AG04450 (cell line): ENCODE results near the gene TMEFF1. TPM values are rescaled to one million over a fixed set of nuclear protein-coding genes. Genes with fewer than 3 reads are reported as not detected.

Experiments
- CTCF ChIA-PET: fragments of 300-600, 350-600 bp; formaldehyde crosslinking; extraction: SDS; loops from one replicate; lab custom pipeline; 2022; ENCODE audit warnings: antibody characterized with exemption, inconsistent platforms; lab: Charles Lee
- POLR2A ChIA-PET: fragments of 350-600 bp; formaldehyde crosslinking; extraction: SDS; loops from one replicate; lab custom pipeline; 2021; ENCODE audit warnings: antibody characterized with exemption, inconsistent platforms; lab: Yijun Ruan, JAX
- DNase-seq: peaks from one replicate; pipeline ENCODE4 v3.0.0-alpha.2; 2011; ENCODE audit warnings: low read depth, low spot score
- H3K27ac ChIP-seq: one replicate; pipeline ENCODE4 v1.5.1; 2012; ENCODE audit warnings: low read depth, low read length, control low read depth
- H3K27me3 ChIP-seq: one replicate; pipeline ENCODE4 v1.6.0; 2012; ENCODE audit warnings: low read length; ENCODE audit not compliant: control insufficient read depth, insufficient read depth
- H3K4me3 ChIP-seq: 2 replicates; pipeline ENCODE4 v1.5.1; 2011; ENCODE audit warnings: mild to moderate bottlenecking, low read depth, low read length, control low read depth
- H3K9me3 ChIP-seq: 2 replicates; pipeline ENCODE4 v1.5.1; 2012; ENCODE audit warnings: low read length; ENCODE audit not compliant: control insufficient read depth, insufficient read depth
- polyA plus RNA-seq: library from polyadenylated mRNA; depleted of rRNA; stranded (reverse); fragments of >200 nt; gene quantifications from 2 replicates; pipeline ENCODE4 v1.2.3, GENCODE V29; 2011
- TF ChIP-seq, protein P1 (sequence below): IDR thresholded peaks from 2 replicates; pipeline ENCODE4 v1.5.1; 2011; ENCODE audit warnings: low read depth, low read length, control low read depth, inconsistent platforms

Gene TMEFF1
- polyA plus RNA-seq, 1 experiment: 0.45 TPM

DNA sequence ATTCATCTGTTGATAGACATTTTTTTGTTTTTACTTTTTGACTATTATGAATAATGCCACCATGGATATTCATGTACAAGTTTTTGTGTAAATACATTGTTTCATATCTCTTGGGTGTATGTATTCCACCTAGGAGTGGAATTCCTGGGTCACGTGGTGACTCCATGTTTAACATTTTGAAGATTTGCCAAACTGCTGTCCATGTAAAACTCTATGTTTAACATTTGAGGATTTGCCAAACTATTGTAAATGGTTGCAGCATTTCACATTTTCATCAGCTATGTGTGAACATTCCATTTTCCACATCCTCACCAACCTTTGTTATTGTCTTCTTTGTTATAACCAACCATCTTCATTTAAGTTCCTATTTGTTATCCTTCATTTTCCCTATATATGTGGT, 12.2 kb downstream of the TMEFF1 start:
- DNase-seq: no peak
- ChIA-PET POLR2A (no interaction called here), CTCF (interaction anchor here (0.6 to 1.2 kb wide), 2 partner anchors 21 to 1082 kb away, joined by 4 to 5 read pairs; no protein-coding TSS in a partner anchor)
- H3K4me3 ChIP-seq: no peak overlapping the region
- H3K27me3 ChIP-seq: no peaks in the 10 kb centered on the region
- TF ChIP-seq, protein P1, sequence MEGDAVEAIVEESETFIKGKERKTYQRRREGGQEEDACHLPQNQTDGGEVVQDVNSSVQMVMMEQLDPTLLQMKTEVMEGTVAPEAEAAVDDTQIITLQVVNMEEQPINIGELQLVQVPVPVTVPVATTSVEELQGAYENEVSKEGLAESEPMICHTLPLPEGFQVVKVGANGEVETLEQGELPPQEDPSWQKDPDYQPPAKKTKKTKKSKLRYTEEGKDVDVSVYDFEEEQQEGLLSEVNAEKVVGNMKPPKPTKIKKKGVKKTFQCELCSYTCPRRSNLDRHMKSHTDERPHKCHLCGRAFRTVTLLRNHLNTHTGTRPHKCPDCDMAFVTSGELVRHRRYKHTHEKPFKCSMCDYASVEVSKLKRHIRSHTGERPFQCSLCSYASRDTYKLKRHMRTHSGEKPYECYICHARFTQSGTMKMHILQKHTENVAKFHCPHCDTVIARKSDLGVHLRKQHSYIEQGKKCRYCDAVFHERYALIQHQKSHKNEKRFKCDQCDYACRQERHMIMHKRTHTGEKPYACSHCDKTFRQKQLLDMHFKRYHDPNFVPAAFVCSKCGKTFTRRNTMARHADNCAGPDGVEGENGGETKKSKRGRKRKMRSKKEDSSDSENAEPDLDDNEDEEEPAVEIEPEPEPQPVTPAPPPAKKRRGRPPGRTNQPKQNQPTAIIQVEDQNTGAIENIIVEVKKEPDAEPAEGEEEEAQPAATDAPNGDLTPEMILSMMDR: no peak
- no peak overlapping the region for H3K27ac ChIP-seq
- no peaks in the 10 kb centered on the region for H3K9me3 ChIP-seq

DNA sequence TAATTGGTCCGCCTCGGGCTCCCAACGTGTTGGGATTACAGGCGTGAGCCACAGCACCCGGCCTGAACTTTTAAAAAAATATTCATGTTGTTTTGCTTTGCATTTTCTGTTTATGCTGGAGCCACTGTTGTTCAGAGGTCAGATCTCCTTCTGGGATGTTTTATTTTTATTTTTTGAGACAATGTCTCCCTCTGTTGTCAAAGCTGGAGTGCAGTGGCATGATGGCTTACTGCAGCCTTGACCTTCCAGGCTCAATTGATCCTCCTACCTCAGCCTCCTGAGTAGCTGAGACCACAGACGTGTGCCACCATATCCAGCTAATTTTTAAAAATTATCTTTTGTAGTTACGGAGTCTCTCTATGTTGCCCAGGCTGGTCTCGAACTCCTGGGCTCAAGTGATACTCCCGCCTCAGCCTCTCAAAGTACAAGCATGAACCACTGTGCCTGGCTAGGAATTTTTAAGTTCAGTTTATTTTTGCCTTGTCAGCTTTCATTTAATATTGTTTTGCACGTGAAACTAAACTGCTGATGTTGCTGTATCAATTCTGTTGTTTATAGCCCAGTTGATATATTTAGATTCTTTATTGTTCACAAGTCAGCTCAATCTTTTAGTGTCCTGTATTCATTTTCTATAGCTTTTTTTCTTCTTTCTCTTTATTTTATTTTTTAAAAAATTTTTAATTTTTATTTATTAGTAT, 13.7 kb downstream of the TMEFF1 start:
- no peak overlapping the region for H3K4me3 ChIP-seq
- H3K9me3 ChIP-seq: no peaks in the 10 kb centered on the region
- ChIA-PET CTCF (interaction anchor here (1.1 to 1.3 kb wide), 2 partner anchors 11 to 19 kb away, joined by 3 to 5 read pairs; no protein-coding TSS in a partner anchor), POLR2A (no interaction called here)
- no peak overlapping the region for H3K27ac ChIP-seq
- H3K27me3 ChIP-seq: no peaks in the 10 kb centered on the region
- TF ChIP-seq, protein P1: no peak
- DNase-seq: no peak

DNA sequence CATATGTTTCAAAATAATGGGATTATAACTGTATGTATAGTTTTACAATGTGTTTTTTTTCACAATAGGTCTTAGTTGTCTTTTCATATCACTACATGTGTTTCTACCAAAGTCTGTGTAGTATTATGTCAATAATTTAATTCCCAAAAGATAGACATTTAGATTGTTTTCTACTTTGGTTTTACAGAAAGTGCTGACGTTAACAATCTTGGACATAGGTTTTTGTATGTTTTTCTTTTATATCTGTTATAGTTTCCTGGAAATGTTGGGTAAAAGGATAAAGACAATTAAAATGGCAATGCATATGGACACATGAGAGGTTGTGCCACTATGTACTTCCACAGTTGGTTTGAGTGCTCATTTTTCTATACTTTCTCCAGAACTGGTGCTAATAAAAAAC, 15.2 kb downstream of the TMEFF1 start:
- CTCF ChIA-PET: no interaction called here

DNA sequence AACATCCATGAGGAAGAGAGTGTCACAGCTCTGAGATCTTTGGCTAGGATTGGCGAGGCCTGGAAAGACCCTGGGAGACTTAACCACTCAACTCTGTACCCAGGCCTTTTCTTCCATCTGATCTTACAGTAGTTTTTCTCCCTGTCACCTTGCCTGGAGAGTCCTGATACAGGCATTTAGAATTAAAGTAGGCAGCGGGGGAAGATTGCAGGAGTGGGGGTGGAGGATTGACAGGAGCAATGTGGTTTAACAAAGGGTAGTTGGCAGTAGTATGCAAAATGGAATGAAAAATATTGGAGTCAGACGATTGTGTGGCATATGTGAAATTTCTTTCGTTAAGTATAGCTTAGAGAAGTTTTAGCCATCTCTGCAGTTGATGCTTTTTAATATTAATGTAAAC, 16.9 kb downstream of the TMEFF1 start:
- ChIA-PET POLR2A (no interaction called here), CTCF (no interaction called here)
- TF ChIP-seq, protein P1: no peak
- no peak overlapping the region for H3K27ac ChIP-seq
- no peak for DNase-seq
- H3K9me3 ChIP-seq: no peaks in the 10 kb centered on the region
- H3K27me3 ChIP-seq: no peaks in the 10 kb centered on the region
- no peak overlapping the region for H3K4me3 ChIP-seq

More for the DNA sequence above, 15.2 kb downstream of the TMEFF1 start:
- Histone ChIP-seq H3K27me3 (no peaks in the 10 kb centered on the region), H3K27ac (no peak overlapping the region), H3K9me3 (no peaks in the 10 kb centered on the region), H3K4me3 (no peak overlapping the region)
- POLR2A ChIA-PET: no interaction called here
- no peak for DNase-seq
- TF ChIP-seq, protein P1: no peak

DNA sequence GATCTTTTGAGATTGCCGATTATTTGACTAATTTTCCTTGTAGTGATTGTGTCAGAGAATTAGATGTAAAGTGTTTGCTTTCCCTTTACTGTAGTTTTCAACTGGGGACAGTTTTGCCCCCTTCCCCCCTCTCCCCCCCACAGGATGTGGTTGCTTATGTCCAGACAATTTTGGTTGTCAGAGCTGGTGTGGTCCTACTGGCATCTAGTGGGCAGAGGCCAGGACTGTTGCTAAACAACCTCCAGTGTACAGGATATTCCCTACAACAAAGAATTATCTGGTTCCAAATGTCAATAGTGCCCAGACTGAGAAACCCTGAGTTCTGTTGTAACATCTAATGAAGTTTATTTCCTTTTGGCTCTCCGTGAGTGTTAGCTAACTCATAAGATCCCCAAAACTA, 20.0 kb downstream of the TMEFF1 start:
- no peaks in the 10 kb centered on the region for H3K27me3 ChIP-seq
- H3K27ac ChIP-seq: no peak overlapping the region
- ChIA-PET POLR2A (interaction anchor here (0.6 kb wide), 1 partner anchor 64 kb away, joined by 3 read pairs; no protein-coding TSS in a partner anchor), CTCF (interaction anchor here (0.9 to 1.2 kb wide), 3 partner anchors 13 to 168 kb away, joined by 3 to 5 read pairs (median 4); no protein-coding TSS in a partner anchor)
- TF ChIP-seq, protein P1: peak; percentile 21; the same call in 1 of the 2 replicates
- no peaks in the 10 kb centered on the region for H3K9me3 ChIP-seq
- no peak for DNase-seq
- H3K4me3 ChIP-seq: no peak overlapping the region
